HG02870 (cell line): ENCODE measurements around the gene RELT.

Source experiments
- ATAC-seq: cut with Tn5 transposase; IDR thresholded peaks from one replicate; pipeline ENCODE4 v1.9.1; 2021; ENCODE audit warnings: mild to moderate bottlenecking, moderate library complexity; ENCODE audit not compliant: unreplicated experiment

The RELT gene

DNA sequence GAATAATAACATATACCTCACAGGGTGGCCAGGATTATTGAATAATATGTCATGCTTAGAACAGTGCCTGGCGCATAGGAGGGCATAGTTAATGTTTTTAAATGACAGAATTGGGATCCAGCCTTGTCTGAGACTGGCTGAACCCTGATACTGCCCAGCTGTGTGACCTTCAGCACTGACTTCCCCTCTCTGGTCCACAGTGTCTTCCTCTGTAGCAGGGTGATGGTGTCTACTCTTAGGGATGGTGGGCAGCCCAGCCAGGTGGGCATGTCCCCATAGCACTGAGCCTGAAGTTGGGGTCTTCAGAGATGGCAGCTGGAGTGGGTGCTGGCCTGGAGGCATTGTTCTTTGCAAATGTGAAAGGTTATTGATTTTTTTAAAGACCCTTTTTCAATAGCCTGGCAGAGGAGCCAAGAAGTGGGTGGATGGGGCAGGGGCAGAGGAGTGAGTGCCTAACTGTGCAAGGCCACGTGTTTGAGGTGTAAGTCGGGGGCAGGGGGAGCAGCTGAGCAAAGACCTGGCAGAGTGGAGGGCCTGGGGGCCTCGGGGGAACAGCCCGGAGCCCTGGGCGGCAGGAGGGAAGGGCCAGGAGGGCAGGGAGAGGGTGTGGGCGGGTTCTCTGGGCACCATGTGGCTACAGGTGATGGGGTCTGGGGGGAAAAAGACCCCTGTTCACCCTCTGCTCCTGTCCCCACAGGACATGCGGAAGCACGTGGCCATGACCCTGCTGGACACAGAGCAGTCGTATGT is 29.8 kb upstream of the RELT start:
- ATAC-seq: no peak

DNA sequence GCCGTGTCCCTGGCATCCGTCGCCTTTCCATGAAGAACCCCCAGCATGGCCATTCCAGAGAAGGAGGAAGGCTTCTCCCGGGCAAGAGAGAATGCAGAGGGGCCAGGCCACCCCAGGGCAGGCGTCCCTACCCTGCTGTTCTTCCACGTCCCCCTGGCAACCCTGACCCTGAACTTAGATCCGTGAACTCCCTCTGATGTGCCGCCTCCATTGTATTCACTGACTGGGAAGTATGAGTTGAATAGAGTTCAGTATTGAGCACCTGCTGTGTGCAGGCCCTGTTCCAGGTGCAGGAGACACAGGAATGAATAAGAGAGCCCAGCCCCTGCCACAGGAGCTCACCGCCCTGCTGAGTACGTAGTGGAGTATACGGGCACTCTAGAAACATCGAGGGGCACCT is 29.1 kb upstream of the RELT start:
- no peak for ATAC-seq

GRCh38 chr11:73348838-73349237 is 27.4 kb upstream of the RELT start:
- ATAC-seq: no peak

DNA sequence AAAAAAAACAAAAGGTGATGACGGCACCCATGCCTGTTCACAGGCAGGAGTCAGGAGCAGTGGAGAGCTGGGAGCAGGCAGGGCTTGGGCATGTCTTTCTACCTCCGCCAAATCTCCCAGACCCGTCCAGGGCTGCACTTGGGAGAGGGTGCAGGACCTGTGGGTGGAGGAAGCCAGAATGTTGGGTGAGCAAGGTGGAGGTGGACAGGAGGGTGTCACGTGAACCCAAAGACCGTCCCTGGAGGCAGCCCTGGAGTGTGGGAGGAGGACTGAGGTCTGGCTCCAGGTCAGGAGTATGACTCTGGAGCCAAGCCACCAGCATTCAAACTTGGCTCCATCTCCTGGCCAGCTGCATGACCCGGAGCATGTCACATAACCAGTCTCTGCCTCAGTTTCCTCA is 26.6 kb upstream of the RELT start:
- no peak for ATAC-seq

DNA sequence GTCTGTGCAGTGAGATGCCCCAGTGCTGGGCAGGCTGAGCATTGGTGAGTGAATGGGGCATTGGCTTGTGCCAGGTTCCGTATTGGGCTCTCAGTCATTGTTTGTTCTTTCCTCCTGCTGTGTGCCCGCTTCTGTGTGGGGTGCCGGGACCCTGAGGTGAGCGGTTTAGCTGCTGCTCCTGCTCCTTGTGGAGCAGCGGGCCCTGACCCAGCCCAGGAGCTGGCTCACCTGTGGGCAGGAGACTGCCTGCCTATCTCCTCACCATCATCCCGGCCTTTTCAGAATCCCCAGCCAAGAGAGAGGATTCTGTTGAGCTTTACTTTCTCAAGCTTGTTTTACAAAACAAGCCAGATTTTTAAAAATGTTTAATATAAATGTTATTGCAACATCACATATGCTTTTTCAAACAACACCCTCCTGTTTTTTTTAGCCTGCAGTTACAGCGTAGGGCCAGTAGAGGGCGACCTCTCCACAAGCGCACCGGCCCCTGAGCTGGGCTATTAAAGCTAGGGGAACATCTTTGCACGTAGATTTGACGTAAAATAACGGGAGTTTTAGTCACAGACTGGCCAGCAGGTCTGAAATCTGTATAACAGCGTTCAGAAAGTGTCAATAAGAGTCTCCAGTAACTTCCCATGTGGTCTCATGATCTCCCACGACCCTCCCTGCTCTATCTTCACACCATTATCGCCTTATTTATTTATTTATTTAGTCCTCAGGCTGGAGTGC is 25.1 kb upstream of the RELT start:
- no peak for ATAC-seq

DNA sequence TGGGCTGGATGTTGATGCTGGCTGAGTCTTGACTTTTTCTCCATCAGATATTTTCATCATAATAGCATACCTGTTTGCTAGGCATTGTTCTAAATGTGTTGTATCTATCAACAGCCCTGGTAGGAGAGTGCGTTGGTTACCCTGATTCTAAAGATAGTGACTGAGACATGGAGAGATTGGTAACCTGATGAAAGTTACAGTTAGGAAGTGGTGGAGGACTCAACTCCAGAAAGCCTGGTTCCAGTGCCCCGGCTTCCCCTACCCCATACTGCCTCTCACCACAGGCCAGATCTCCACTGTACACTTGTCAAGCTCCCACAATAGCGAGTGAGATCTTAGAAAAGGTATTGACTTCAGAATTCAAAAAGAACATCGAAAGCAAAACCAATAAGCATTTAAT is 22.8 kb upstream of the RELT start:
- ATAC-seq: no peak

- no peak for ATAC-seq
These were observed 21.1 kb upstream of the RELT start for GRCh38 chr11:73355109-73355508.

DNA sequence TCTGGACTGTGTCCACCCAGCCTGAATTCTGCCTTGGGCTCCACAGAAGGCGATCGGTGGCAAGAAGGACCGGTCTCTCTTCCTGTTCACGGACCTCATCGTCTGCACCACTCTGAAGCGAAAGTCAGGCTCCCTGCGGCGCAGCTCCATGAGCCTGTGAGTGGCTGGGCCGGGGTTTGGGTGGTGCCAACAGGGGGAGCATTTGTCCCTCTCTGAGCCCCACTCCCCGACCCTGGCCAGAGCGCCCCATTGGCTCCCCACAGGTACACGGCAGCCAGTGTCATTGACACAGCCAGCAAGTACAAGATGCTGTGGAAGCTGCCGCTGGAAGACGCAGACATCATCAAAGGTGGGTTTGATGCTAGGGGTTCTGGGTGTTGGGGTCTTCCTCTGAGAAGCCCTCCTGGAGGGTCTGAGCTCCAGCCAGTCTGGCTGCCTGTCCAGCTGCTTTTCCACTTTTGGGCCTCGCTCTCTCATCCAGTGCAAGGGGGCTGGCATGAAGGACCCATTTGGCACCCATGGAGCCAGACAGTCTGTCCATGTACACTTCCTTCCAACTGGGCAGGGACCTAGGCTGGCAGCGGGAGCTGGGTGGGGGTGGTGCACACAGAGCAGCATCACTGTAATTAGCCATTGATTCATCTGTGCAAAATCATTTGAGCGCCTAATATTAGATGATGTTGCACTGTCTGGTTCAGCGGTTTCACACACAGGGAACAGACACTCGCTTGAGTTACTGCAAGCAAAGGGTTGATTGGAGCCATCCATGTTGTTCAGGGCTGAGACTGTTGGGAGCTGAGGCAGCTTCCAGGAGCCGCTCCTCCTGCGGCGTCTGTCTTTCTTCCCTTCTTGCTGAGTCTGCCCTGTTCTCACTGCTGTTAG is 19.0 kb upstream of the RELT start:
- no peak for ATAC-seq

GRCh38 chr11:73358071-73358470 is 18.1 kb upstream of the RELT start:
- no peak for ATAC-seq

DNA sequence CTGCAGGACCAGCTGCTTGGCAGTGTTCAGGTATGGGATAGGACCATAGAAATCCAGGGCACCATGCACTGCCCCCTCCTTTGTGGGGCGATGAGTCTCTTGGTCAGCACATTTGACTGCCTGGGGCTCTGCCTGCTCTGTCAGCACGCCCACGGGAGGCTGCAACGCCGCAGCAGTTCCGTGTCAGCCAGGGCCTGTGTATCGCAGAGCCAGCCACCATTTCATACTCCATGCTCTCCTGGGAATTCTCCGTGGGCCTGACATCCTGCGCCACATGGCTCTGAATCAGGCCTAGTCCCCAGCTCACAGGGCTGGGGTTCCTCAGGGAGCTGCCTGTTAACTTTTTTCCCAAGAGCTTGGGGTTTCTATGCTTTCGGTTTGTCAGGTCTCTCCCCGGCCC is 16.9 kb upstream of the RELT start:
- ATAC-seq: no peak

- no peak for ATAC-seq
These were observed 16.1 kb upstream of the RELT start for GRCh38 chr11:73359930-73360742.

GRCh38 chr11:73360743-73361369 is 15.3 kb upstream of the RELT start:
- ATAC-seq: no peak

DNA sequence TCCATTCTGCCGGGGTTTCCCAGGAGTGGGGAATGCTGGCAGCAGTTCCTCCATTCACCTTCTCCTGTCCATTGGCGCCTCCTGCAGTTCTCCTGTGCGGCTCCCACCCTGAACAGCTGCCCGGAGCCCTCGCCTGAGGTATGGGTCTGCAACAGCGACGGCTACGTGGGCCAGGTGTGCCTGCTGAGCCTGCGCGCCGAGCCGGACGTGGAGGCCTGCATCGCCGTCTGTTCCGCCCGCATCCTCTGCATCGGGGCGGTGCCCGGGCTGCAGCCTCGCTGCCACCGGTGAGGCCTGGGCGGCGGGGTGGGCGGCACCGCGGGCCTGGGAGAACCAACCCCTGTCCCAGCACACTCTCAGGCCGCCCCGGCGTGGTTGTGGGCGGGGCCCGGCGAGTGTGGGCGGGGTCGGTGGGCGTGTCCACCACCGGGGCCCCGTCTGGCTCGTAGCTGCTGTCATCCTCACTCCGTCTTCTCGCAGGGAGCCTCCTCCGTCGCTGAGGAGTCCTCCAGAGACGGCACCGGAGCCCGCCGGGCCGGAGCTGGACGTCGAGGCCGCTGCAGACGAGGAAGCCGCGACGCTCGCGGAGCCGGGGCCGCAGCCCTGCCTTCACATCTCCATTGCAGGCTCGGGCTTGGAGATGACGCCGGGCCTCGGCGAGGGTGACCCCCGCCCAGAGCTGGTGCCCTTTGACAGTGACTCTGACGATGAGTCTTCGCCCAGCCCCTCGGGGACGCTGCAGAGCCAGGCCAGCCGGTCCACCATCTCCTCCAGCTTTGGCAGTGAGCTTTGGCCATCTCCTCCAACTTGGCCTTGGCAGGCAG is 14.0 kb upstream of the RELT start:
- ATAC-seq: no peak

- ATAC-seq: no peak
These were observed 13.1 kb upstream of the RELT start for GRCh38 chr11:73363147-73363546.

DNA sequence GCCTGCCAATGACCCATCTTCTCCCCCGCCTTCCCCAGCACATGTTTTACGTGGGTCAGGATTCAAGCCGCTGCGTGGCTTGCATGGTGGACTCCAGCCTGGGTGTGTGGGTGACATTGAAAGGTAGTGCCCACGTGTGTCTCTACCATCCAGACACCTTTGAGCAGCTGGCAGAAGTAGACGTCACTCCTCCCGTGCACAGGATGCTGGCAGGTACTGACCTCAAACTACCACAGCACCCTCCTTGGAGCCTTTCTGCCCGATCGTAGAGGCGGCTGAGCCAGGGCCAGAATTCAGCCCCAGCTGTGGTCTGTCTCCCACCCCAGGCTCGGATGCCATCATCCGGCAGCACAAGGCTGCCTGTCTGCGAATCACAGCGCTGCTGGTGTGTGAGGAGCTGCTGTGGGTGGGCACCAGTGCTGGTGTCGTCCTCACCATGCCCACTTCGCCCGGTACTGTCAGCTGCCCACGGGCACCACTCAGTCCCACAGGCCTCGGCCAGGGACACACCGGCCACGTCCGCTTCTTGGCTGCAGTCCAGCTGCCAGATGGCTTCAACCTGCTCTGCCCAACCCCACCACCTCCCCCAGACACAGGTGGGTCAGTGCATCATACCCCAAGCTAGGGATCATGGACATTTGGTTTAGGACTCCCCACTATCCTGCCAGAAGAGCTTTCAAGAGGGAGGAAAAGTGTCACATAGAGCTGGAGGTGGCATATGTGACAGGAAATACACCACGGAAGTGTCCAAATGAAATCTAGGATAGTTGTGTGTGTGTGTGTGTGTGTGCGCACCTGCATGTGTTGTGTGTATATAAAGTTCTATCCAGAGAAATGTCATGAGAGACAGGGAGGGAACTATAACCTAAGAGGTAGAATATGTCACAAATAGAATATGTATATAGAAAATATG is 10.6 kb upstream of the RELT start:
- ATAC-seq: no peak

DNA sequence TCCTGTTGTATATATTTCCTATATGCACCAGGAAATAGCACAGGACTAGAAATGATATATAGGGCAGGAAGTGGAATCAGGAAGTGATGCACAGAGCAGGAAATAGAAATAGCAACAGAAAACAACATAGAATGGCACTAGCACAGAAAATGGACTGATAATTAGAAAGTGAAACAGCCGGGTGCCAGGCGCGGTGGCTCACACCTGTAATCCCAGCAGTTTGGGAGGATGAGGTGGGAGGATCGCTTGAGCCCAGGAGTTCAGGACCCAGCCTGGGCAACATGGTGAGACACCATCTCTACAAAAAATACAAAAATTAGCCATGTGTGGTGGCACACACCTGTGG is 10.0 kb upstream of the RELT start:
- no peak for ATAC-seq

DNA sequence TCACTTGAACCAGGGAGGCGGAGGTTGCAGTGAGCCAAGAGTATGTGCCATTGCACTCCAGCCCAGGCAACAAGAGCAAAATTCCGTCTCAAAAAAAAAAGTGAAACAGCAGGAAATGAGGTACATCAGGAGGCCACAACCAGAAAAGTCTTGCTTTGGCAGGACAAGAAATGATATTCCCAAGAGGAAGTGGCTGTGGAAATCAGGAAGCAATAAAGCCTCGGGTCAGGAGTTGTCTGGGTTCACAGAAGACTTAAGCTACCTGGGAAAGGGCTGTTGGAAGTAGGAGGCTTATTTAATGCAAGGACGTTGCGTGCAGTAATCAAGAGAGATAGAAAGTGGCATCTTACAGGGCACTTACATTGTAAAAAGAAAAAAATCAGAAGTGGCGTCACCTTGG is 9.2 kb upstream of the RELT start:
- ATAC-seq: no peak

- ATAC-seq: no peak
These were observed 8.6 kb upstream of the RELT start for GRCh38 chr11:73367482-73368024.
